Heart right ventricle (tissue), 16 donors: ENCODE data around the gene KIF11. TPM values are rescaled to one million over a fixed set of nuclear protein-coding genes. Genes with fewer than 3 reads are reported as not detected.
A peak's percentile ranks its signal among the peaks of the same experiment; 100 is the strongest.

Experiments
- ATAC-seq, 8 donors: fragments of 200-7000 bp; cut with Tn5 transposase; one replicate each; pipeline ENCODE4 v1.9.1; 2020; ENCODE audit warnings: mild to moderate bottlenecking in 8 of 8, moderate library complexity in 8 of 8, moderate number of reproducible peaks in 1 of 8
- DNase-seq, 2 donors: peaks; one replicate each; pipeline ENCODE4 v3.0.0-alpha.2; 2020
- H3K27ac ChIP-seq, 10 donors: fragments of 200-600 bp; sonication (generic) in 2 of 10; one replicate each; pipeline versions ENCODE4 v1.5.0 to v1.8.0; 2020 to 2022; ENCODE audit warnings: mild to moderate bottlenecking in 3 of 10
- H3K27me3 ChIP-seq, 7 donors: fragments of 200-600 bp; one replicate each; pipeline ENCODE4 v1.8.0; 2021 to 2022; ENCODE audit warnings: mild to moderate bottlenecking in 2 of 7
- H3K36me3 ChIP-seq, 9 donors: fragments of 200-600 bp; sonication (generic) in 1 of 9; one replicate each; pipeline versions ENCODE4 v1.5.0 to v1.8.0; 2020 to 2022; ENCODE audit warnings: mild to moderate bottlenecking in 2 of 9
- H3K4me1 ChIP-seq, 9 donors: fragments of 200-600 bp; sonication (generic) in 1 of 9; one replicate each; pipeline versions ENCODE4 v1.5.0 to v1.8.0; 2020 to 2022; ENCODE audit warnings: mild to moderate bottlenecking in 4 of 9
- H3K4me3 ChIP-seq, 10 donors: fragments of 200-600 bp; sonication (generic) in 2 of 10; one replicate each; pipeline versions ENCODE4 v1.5.0 to v1.8.0; 2020 to 2022; ENCODE audit warnings: mild to moderate bottlenecking in 7 of 10, moderate library complexity in 2 of 10
- H3K9me3 ChIP-seq, 11 donors: fragments of 200-600 bp in 10 of 11; sonication (generic) in 2 of 11; one replicate each; pipeline versions ENCODE4 v1.5.0 to v1.8.0; 2013 to 2022; ENCODE audit warnings: mild to moderate bottlenecking in 2 of 11, control low read depth in 1 of 11, moderate library complexity in 1 of 11
- CTCF ChIP-seq, 9 donors: fragments of 200-600 bp; sonication (generic) in 2 of 9; IDR thresholded peaks; one replicate each; pipeline versions ENCODE4 v1.5.0 to v1.8.0; 2021 to 2022; ENCODE audit warnings: antibody characterized with exemption in 9 of 9, mild to moderate bottlenecking in 5 of 9, moderate library complexity in 1 of 9
- WGBS, 2 donors: extraction: QIAGEN DNeasy Blood & Tissue Kit; methylation state at CpG; one replicate each; pipeline ENCODE4 v1.1.7; 2013; ENCODE audit warnings: inconsistent platforms in 1 of 2; 5-methylcytosine and 5-hydroxymethylcytosine counted together
- intact Hi-C, 10 donors: fragments of 100-400 bp; cut with DNase I; formaldehyde crosslinking; loops; one replicate each; pipeline versions ENCODE4 v1.11.1 to v1.14.2; 2022
- polyA plus RNA-seq, 2 donors: library from polyadenylated mRNA; stranded (reverse); fragments of 200-250 nt; gene quantifications; one replicate each; pipeline ENCODE4 v1.2.3, GENCODE V29; 2013
- total RNA-seq, 10 donors: library from RNA; stranded (reverse); fragmentation: NEBNext Ultra II Directional in 3 of 10; extraction: Animal tissue kit (Norgen Biotek cat#: 25700) in 3 of 10; gene quantifications; one replicate each; pipeline versions ENCODE4 v1.2.1 to v1.2.4, GENCODE V29; 2021 to 2023
- donor health status: Arrhythmogenic right ventricular cardiomyopathy.
- donor health status: ischemic (EF 13 %, LVEDD 7.1; RV severe dilation, severe dysfunction).
- donor health status: healthy with polysubstance abuse.
- donor health status: DM: no; HTN: yes; CAD: no.
- donor health status: DM: no; HTN: no; CAD: no.
- donor health status: ischemic (EF 25% LVEDD 6.9; RV normal size, moderate dysfunction).
- donor health status: ischemic (EF 25% LVEDD 5.7; RV mildly dilated, moderate dysfunction).
- donor health status: healthy.
- donor health status: DM: yes; HTN: yes; CAD: no.
- donor health status: Ischemic cardiomyopathy.
- donor health status: ischemic (EF 35%, LVEDD 5.7; RV mildly dilated, moderate dysfunction).
- donor health status: nonischemic (EF 11% LVEDD 7.7; RV severe dilation, severe dysfunction).
- donor health status: DM: yes; HTN: yes; CAD: no.
- donor health status: PGD.
- donor health status: ischemic (EF 29% LVEDD 5.4; RV normal size, mild dysfunction).
- donor health status: nonischemic (EF 23%, LVEDD 6.1; RV moderate dilation, normal function).

The KIF11 gene
- total and polyA plus RNA-seq, 12 donors = 0.20 to 4.4 (median 0.74) TPM

GRCh38 chr10:92572362-92573090, 20.4 kb upstream of the KIF11 start:
- H3K4me3 ChIP-seq = peak overlapping the region; percentile 53 to 99 (median 92)
- peak overlapping the region in 7 of 10 donors; percentile 88 to 98 (median 96) for H3K27ac ChIP-seq
- H3K36me3 ChIP-seq = peaks cover 0 to 23% (median 0%) of the 10 kb centered on the region in 9 donors
- H3K27me3 ChIP-seq = no peaks in the 10 kb centered on the region
- 60 to 62% methylated on average over 8 of the region's 8 CpGs for WGBS, 2 donors
- peak in 1 of 2 donors; percentile 6 for DNase-seq
- ATAC-seq = no peak
- H3K9me3 ChIP-seq = no peaks in the 10 kb centered on the region
- intact Hi-C loops = loop anchor here in 4 of 10 donors (2.0 to 5.0 kb wide), 2 partner anchors 55 to 56 kb away; no protein-coding TSS in a partner anchor
- peaks cover 0 to 47% (median 30%) of the 10 kb centered on the region in 9 donors for H3K4me1 ChIP-seq
- TF ChIP-seq CTCF (IDR thresholded peaks at IDR 0.05) = no peak

GRCh38 chr10:92573091-92573797, 19.7 kb upstream of the KIF11 start:
- Histone ChIP-seq H3K36me3 (peaks cover 0 to 17% (median 0%) of the 10 kb centered on the region in 9 donors), H3K4me1 (peaks cover 0 to 40% (median 30%) of the 10 kb centered on the region in 9 donors), H3K27me3 (no peaks in the 10 kb centered on the region), H3K9me3 (no peaks in the 10 kb centered on the region), H3K27ac (peak overlapping the region; percentile 81 to 98 (median 96)), H3K4me3 (peak overlapping the region; percentile 53 to 99 (median 92))
- ATAC-seq = peak in 3 of 8 donors; percentile 18 to 27 (median 25)
- peak in 1 of 2 donors; percentile 5 for DNase-seq
- no peak for TF ChIP-seq CTCF (IDR thresholded peaks at IDR 0.05)
- WGBS, 2 donors = 1% methylated on average over 56 of the region's 56 CpGs
- intact Hi-C loops = loop anchor here in 4 of 10 donors (2.0 to 5.0 kb wide), 2 partner anchors 56 kb away; no protein-coding TSS in a partner anchor

- ATAC-seq = peak; percentile 96 to 99 (median 98)
- H3K36me3 ChIP-seq = peaks cover 0 to 10% (median 0%) of the 10 kb centered on the region in 9 donors
- peak within 1 kb of the TSS; percentile 81 to 98 (median 96) for H3K27ac ChIP-seq
- no peaks in the 10 kb centered on the region for H3K9me3 ChIP-seq
- DNase-seq = peak; percentile 88 to 93
- H3K27me3 ChIP-seq = no peaks in the 10 kb centered on the region
- H3K4me3 ChIP-seq = peak within 1 kb of the TSS; percentile 53 to 99 (median 92)
- 0 to 1% methylated on average over 78 to 80 of the region's 80 CpGs for WGBS, 2 donors
- intact Hi-C loops = loop anchor here (1.0 to 5.0 kb wide), 4 partner anchors 17 to 57 kb away; no protein-coding TSS in a partner anchor
- H3K4me1 ChIP-seq = peaks cover 0 to 34% (median 30%) of the 10 kb centered on the region in 9 donors
- peak; percentile 77 to 95 (median 85) for TF ChIP-seq CTCF (IDR thresholded peaks at IDR 0.05)
These were observed 19.0 kb upstream of the KIF11 start, which contains the start of gene IDE for GRCh38 chr10:92573798-92574547. Gene IDE, minus strand, starts transcription at chr10:92574093. Its CDS starts 74 bp downstream, at chr10:92574019.
